Stimulated activated CD4-positive, alpha-beta T cell treated with anti-CD3 and anti-CD28 coated beads, Interleukin-1b, Interleukin-23, amount 100 ng/mL, for 24 hours (primary cell): ENCODE results near the gene MORC1.
"Not testable (repeated sequence)": the region's sequence is repeated elsewhere in the genome, so short reads cannot be mapped to it uniquely, and the experiment has no call there.

Source experiments
- DNase-seq, 4 experiments: peaks; one replicate each; pipeline ENCODE4 v3.0.0-alpha.2; 2020; ENCODE audit warnings: low read depth in 4 of 4, low spot score in 1 of 4

MORC1 gene, protein sequence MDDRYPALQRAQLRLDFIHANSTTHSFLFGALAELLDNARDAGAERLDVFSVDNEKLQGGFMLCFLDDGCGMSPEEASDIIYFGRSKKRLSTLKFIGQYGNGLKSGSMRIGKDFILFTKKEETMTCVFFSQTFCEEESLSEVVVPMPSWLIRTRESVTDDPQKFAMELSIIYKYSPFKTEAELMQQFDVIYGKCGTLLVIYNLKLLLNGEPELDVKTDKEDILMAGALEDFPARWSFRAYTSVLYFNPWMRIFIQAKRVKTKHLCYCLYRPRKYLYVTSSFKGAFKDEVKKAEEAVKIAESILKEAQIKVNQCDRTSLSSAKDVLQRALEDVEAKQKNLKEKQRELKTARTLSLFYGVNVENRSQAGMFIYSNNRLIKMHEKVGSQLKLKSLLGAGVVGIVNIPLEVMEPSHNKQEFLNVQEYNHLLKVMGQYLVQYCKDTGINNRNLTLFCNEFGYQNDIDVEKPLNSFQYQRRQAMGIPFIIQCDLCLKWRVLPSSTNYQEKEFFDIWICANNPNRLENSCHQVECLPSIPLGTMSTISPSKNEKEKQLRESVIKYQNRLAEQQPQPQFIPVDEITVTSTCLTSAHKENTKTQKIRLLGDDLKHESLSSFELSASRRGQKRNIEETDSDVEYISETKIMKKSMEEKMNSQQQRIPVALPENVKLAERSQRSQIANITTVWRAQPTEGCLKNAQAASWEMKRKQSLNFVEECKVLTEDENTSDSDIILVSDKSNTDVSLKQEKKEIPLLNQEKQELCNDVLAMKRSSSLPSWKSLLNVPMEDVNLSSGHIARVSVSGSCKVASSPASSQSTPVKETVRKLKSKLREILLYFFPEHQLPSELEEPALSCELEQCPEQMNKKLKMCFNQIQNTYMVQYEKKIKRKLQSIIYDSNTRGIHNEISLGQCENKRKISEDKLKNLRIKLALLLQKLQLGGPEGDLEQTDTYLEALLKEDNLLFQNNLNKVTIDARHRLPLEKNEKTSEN

DNA sequence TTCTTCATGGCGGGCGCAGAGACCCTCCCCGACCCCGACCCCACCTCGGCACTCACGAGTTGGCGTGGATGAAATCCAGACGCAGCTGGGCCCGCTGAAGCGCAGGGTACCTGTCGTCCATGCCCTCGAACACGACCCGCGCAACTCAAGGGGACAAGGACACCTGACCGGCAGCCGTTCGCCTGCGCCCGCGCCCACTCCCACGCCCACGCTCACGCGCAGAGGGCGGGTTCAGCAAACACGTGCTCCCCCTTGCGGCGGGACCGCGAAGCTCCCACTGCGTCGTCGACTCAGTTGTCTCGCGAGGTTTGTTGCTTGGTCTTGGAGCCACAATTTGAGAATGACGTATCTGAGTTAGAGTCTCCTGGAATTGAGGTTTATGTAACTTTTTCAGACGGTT, at the start of gene MORC1:
TSS of gene MORC1 (minus strand) at position 196 of the 400 bp plus-strand sequence. CDS start at position 121, 75 bp downstream.
- no peak for DNase-seq

DNA sequence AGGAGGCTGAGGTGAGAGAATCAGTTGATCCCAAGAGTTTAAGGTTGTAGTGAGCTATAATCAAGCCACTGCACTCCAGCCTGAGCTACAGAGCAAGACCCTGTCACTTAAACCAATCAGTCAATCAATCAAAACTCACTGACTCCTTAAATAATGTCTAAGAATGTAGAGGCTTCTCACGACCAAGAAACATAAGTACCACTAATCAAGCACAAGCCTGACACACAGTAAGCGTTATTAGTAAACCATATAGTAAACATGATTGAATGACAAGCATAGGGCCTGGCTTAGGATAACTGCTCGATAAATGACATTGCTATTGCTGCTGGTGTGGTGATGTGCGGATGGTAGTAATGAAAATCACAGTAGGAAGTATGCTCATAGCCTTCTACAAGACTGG, 48.0 kb upstream of the MORC1 start:
- no peak for DNase-seq

DNA sequence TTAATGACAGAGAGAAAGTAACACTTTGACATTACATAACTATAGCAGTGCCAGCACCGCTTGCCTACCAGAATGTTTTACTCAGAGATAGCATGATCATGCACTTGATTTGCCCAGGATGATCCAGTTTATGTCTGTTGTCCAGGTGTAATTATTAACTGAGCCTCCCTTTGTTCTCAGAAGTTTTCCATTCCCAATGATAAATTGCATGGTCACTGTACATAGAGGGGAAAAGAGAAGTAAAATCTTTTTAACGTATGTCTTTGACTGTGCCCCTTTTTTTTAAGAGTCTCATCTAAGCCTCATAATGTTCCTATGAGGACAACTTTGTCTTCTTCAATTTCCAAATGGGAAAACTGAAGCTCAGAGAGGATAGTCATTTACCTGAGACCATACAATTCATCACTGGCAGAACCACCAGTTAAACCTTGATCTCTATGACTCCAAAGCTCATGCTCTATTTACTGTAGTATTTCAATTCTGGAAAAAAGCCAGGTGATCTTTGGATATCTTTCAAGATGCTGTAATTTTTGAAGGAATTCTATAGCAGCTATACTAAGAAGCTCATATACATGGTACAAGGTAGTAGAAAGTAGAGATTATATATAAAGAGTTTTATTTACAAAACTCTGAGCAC, 43.7 kb upstream of the MORC1 start:
- DNase-seq: no peak

DNA sequence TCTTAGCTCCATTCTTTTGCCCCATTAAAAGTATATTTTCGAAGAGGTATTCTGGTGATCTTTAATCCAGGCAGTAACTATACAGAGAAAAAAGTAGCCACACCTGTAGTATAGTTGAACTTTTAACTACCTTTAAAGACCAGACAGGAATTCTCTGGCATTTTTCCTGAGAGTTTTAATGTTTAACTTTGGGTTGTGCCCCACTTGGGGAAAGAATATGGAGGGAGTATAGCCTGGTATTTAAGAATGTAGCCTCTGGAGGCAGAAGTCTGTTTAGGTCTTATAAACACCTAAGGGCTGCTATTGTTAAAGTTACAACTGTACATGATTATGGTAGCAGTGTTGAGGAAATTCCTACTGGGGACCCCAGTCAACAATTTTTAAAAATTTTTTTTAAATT, 37.9 kb upstream of the MORC1 start:
- no peak for DNase-seq

DNA sequence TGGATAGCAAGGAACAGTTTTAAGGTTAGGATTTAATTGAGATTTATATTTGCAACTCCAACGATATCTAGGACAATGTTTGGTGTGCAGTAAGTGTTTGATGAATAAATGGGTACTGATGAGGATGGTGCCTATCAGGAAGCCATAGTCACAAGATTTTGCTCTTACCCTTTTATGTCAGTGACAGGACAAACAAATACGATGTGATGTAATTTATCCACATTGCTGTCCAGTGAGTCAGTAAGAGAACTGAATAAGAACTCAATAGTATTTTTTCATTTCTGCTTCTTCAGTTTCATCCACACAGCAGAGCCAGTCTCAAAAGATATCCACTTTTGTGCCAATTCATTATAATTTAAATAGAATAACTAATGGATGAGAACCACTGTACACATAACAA, 37.0 kb upstream of the MORC1 start:
- DNase-seq: no peak

DNA sequence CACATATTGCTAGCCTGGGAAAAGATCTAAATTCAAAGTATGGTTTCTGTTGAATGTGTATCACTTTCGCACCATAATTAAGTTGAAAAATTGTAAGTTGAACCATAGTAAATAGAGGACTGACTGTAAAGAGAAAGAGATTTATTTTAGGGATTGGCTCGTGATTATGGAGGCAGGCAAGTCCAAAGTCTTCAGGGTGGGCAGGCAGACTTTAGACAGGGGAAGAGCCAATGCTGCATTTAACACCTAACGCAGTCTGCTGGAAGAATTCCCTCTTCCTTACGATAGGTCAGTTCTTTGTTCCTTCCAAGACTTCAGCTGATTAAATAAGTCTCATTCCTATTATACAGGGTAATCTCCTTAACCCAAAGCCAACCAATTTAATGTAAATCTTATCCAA, 34.4 kb upstream of the MORC1 start:
- no peak for DNase-seq

DNA sequence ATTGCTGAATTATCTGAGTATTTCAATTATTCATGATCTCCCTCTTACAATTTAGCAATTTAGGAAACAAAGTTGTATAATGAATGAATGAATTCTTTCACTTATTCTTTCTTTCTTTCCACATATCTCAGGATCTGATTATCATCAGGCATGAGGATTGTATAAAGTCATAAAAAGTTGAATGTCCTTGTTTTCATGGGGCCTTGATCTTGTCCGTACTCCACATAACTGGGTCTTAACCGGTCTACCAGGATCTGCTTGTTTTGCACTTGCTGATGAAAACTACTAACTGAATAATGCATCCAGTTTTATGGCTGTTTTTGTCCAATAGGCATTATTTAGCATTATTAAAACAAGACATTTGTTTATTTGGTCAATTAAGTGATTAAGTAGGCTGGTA, 31.1 kb upstream of the MORC1 start:
- DNase-seq: no peak

DNA sequence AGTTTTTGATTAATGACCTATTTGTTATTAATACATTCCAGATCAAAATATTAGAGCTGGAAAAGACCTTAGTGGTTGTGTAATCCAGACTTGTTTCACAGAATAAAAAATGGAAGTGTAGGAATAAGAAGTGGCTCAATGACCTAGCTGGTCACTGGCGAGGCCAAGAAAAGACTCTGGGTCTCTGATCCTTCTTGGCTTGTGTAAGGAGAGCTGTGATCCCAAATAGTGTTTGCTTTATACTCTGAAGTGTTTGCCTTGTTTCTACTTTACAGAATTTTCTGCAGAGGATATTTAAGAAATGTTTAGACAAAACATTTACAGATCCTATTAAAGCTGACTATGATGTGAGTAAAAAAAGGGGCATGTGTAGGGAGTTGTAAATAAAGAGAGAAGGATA, 25.7 kb upstream of the MORC1 start:
- DNase-seq: no peak

DNA sequence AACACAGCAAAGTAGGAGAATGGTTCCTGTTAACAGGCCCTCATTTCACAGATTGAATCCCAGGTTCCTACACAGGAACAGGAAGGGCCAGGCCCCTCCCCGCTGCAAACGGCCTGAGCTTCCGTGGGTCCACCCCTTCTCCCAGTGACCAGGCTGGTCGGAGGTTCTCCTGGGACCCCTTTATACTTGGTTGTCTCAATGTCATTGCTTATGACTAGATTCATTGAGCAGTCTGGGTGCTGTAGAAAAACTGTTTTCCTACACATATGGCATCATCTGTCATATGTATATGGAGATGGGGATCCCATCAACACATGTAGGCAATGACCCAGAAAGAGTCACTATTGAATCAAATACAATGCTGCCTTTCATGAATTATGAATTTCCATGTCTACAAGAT, 22.4 kb upstream of the MORC1 start:
- no peak for DNase-seq

DNA sequence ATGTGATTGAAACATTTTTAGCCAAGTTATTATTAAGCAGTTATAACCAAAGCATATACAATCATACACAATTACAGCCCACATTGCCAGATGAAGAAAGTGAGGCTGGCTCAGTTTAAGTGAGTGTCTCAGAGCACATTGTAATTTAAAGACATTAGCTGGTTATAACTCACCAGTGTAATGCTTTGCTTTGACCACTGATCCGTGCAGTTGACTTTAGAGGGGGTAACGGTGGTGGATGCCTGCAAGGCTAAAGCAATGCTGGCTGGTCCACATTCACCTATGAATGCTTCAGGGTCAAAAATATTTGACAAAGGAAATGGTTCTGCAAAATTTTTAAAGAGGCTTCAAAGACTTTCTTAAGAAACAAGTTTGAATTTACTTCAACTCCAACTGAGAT, 19.8 kb upstream of the MORC1 start:
- no peak for DNase-seq

DNA sequence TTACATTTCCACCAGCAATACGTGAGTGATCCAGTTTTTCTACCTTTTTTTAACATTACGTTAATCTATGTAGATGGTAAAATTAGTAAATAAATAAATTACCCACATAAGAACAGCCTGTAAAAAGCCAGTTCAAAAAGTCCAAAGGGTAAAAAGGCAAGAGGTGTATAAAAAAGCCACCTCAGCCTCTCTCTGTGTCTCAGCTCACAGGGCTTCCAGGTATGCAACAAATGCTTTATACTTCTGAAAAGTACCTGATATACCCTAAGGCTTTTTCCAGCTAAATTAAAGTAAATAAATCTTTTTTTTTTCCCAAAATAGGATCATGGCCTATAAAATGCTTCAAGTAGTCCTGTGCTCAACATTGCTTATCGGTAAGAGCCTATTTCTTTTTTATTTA, 18.6 kb upstream of the MORC1 start, which contains the start of gene C3orf85:
TSS of gene C3orf85 (plus strand) at position 197 of the 400 bp plus-strand sequence. CDS start at position 326, 129 bp downstream.
- no peak for DNase-seq

DNA sequence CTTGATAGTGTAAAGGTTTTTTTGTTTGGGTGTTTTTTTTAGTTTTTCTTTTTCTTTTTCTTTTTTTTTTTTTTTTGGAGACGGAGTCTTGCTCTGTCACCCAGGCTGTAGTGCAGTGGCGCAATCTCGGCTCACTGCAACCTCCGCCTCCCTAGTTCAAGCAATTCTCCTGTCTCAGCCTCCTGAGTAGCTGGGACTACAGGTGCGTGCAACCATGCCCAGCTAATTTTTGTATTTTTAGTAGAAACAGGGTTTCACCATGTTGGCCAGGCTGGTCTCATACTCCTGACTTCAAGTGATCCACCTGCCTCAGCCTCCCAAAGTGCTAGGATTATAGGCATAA, 15.5 kb upstream of the MORC1 start:
- not testable (repeated sequence) for DNase-seq

DNA sequence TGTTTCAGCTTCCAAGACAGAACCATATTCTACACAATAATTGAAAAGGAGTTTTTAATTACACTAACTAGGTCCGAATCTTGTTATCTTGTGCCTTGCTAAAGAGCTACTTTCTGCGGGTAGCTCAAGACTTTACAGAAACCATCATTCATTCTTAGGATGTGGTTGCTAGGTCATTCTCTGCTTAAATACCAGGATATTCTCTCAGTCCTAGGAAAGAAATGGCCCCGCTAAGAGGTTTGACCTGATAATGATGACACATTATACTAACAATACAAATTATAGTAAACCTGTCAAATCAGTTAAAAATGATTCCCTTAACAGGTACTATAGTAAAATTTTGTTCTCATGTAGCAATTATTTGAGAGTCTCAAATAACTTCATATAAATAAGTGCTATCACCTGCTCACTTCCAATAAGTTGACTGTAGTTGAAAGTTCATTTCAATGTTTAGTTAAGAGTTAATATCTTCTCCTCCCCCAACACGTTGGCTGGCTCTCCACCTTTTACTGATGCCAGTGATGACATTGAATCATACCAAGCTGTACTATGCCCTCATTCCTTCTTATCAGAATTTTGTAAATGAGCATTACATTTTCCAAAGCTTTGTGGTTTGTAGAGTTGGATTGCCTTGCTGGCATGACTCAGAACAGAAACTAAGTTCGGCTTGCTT, 15.0 kb upstream of the MORC1 start:
- DNase-seq: no peak

DNA sequence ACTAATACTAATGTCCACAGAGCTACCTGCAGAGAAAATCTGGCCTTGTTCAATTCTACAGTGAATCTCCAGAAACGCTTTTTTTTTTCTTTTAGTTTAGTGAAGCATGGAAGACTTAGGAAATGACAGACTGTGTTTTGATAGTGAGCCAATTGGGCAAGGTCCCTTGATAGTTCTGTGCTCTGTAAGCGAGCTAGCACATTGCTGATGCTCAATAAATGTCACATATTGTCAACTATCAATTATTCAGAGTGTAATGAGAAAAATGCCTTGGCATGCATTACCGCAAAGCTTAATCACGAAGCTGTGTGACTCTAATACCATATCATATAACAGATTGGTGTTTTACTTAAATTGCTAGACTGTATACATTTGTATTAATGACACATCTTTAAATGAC, 13.3 kb upstream of the MORC1 start:
- DNase-seq: no peak

DNA sequence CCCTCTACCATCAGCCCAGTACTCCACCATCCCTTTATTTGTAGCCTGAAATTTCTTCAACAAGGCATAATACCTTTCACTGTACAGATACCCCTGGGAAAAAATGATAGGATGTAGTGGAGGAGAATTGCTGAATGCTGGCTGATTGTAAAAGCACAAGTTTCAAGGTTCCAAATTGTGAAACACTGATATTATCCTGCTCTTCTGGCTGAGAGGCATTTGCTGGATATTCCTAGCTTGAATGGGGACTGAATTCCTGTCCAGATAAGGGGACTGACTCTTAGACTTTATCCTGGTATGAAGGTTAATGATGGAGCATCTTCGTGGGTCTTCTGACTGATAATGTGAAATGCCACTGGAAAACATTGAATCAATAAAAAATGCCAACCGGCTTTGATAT, 9.6 kb upstream of the MORC1 start:
- no peak for DNase-seq

DNA sequence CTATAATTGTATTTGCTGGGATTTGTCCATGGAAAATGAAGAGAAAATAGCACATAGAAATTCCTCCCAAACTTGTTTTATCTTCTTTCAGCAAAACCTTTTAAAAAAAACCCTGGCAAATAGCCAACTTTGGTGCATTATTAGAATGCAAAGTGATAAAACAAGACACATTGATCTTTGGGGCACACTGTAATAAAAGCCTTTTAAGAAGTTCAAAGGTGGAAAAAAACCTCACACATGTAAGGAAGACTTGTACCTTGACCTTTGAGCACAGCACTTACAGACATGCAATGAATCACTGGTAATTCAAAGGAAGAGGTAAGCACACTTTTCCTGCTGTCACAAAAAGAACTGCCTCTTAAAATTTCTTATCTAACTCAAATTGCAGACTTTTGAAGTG, 8.0 kb upstream of the MORC1 start:
- no peak for DNase-seq

DNA sequence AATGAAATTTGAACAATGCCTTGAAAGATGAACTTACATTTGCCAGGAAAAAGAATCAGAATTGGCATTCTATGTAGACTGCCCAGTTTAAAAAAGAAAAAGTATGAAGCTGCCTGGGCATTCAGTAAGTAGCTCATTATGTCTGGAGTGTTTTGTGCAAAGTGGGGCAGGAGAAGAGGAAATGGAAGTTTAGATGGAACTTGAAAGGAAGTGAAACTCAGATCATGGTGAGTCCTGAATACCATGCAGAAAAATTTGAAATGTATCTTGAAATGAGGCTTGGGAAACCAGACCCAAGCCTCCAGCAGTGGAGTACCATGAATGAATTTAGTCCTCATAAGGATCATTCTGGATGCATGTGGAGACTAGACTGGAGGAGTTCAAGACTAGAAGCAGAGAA, 4.8 kb upstream of the MORC1 start:
- DNase-seq: no peak

DNA sequence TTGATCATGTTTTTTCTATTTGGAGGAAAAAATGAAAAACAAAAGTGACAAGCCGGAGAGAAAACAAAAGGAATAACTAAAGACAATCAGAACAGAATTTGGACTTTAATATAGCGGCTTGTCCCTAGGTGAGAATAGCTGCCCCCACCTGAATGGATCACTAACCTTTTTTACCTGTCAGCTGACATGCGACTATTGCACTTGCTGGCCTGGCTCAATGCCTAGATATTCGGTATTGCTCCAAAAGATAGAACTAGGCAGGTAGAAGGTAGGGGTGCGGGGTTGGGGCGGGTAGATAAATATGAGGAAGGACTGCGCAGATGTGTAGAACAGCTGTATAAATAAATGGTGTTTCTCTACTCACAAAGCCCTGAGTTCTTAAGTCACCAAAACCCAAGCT, 650 bp upstream of the MORC1 start:
- no peak for DNase-seq

DNA sequence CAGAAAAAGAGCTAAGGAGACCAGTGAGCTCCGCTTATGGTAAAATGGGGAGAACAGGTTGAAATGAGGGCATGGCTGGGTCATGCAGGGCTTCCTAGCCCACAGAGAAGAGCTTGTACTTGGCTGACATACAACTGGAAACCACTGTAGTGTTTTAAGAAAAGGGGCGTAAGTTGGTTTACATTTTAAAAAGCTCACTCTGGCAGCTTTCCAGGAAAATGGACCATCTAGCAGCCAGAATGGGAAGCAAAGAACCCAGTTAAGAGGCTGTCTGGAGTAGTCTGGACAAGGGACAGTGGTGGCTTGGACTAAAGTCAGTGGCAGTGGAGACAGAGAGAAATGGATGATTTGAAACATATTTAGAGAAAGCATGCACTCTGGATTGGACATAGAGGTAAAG, 1.9 kb downstream of the MORC1 start:
- no peak for DNase-seq

DNA sequence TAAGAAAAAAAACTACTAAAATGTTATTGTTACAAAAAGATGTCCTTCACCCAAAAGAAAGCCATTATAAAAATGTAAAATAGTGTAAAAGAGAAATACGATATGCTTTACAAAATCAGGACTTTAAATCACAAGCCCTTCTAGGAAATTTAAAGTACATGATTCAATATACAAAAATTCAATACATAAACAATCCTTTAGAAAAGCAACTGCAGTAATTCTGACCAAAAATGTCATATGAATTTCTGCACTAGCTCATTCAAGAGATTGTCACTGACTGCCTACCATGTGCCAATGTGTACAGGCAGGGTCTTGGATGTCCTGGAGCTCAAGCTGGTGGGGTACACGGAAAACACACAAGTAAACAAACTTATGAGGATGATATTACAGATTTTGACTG, 2.5 kb downstream of the MORC1 start:
- no peak for DNase-seq

DNA sequence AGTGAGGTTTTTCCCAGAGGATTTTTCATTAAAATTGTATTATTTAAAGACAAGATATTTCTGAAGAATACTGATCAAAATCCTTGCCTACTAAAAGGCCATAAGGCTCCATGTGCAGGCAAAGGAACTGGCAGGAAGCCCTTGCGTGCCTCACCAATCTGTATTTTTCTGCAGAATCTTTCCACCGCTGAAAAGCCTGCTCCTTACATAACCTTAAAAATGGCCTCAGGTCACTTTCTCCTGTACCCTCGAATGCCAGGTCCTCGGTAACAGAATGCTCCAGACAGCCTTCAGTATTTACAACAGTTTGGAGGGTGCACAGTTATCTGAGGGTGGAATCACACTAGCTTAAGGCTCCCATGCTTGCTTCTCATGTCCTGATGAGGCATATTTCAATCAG, 3.2 kb downstream of the MORC1 start:
- no peak for DNase-seq
